ENCODE measurements around the gene ANTXR1.

The ANTXR1 gene

DNA sequence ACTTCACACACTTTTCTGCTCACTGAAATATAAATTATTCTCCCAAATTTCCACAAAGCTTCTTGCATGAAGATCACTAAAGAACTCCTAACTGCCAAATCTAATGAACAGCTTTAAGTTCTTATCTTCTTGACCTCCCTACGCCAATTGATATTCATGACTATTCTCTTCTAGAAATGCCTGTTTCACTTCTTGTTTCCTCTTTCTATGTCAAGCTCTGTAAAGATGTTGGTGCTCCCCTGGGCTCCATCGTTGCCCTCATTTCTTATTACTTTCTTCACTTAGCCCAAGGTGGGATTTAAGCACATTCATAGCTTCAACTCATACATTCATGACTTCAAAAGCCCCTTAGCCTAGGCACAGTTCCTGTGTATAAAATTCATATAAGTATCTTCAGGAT is 9.2 kb upstream of the ANTXR1 start:
- DNase-seq (ENCODE audit: low read depth in 3 of 3), result no peak

DNA sequence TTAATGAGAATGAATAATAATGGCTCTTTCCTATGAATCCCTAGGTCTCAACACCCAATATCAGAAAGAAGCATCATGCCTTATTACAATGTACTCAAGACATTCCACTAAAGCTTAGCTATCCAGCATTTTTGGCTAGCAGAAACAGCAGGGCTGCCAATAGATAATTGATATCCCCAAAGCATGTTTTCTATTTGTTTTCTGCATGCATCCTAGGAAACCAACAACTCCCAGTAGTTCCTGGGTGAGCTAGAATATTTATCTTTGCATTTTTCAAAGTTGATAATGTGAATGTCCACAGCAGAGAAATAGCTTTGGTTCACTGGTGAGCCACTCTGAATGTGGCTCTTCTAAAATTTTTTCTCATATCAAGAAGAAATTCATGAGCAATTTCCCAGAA is 5.8 kb upstream of the ANTXR1 start:
- no peak for DNase-seq (ENCODE audit: low read depth in 3 of 3)

DNA sequence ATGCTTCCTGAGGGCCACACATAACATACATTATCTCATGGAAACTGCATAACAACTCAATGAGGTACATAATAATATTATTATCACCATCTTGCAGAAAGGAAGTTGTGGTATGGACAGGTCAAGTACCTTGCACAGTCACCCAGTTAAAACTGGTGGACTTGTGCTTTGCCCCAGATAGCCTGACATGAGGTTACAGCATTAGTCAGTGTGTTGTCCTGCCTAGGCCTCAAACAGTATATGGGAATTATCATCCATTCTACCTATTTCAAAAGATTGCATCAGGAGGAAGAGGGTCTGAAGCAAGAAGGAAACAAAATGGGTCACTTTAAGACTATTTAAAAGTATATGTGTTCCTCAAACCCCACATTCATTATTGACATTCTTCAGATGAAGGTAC is 5.4 kb upstream of the ANTXR1 start:
- no peak for DNase-seq (ENCODE audit: low read depth in 3 of 3)

- DNase-seq (ENCODE audit: low read depth in 3 of 3), result no peak
Measured at GRCh38 chr2:69010437-69011194, 2.4 kb upstream of the ANTXR1 start.

GRCh38 chr2:69011611-69012157 is 1.3 kb upstream of the ANTXR1 start:
- no peak for DNase-seq (ENCODE audit: low read depth in 3 of 3)

GRCh38 chr2:69012310-69013141 is 453 bp upstream of the ANTXR1 start:
- DNase-seq (ENCODE audit: low read depth in 3 of 3), result no peak

- DNase-seq (ENCODE audit: low read depth in 3 of 3), result no peak
Measured at GRCh38 chr2:69013840-69014821, 1.2 kb downstream of the ANTXR1 start.

DNA sequence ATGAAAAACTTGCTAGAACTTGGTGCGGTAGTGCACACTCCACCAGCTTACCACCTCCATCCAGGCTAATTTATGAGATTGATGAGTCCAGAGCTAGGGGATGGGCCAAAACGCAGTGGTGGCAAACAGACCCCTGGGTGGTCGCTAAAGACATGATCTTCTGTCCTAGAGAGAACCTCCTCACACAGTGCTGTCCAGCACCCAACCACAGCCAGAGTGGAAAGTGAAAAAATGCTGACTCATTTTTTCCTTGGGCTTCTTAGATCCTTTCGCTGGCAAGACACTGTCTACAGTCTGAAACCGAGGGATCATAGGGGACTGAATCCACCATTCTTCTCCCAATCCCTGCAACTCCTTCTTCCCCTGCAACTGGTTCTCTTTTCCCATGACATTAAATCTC is 4.1 kb downstream of the ANTXR1 start:
- no peak for DNase-seq (ENCODE audit: low read depth in 3 of 3)

DNA sequence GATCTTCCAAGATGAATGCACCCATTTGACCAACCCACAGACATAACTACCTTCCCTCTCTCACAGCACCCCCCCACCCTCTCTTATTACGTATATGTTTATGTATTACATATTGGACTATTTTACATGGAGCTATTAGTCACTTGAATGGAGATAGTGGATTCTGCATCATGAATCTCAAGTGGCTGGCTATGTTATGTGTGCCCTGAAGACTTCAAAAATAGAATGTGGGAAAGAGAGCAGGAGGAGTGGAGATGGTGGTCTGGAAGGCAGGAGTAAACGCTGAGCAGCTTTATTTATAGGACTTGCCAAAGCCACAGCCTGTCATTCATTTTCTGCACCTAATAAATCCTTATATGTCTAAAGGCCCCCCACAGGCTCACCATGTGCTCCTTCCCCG is 4.9 kb downstream of the ANTXR1 start:
- no peak for DNase-seq (ENCODE audit: low read depth in 3 of 3)

- DNase-seq (ENCODE audit: low read depth in 3 of 3), result no peak
Measured at GRCh38 chr2:69018678-69019095, 5.7 kb downstream of the ANTXR1 start.

DNA sequence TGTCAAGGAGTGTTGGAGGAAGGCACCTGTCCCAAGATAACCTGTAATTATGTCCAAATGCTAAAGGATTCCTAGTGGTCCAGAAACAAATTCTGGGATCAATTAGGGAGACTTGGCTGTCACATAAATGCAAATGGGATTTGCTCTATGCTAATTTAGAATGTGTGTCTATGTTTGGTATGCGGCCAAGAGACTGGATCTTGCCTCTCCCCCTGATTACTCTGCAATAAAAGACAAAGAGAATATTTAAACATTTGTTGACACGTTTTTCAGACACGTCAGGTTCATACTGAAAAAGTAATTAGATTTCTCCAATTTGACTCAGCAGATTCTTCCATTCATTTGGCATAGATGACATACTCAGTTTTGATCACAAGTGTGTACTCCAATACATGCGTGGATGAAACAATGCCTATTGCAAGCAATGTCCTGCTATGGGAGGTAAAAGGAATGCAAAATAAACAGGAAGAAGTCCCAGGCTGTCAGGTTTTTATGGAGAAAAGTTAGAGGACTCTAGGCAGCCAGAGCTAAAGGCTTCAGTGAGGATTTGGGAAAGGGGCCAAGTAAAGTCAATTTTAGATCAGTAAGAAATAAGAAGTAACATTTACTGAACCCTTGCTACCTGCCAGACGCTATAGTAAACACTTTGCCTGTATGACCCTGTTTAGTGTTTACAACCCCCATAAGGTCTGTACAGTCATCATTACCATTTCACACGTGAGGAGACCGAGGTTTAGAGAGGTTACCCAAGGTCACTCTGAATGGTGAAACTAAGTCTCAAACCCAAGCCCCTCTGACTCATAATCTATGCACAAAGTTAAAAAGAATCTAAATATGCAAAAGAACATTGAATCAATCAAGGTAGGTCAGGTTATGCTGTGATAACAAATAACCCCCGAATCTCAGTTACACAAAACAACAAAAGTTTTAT is 7.8 kb downstream of the ANTXR1 start:
- DNase-seq (ENCODE audit: low read depth in 3 of 3), result no peak

- no peak for DNase-seq (ENCODE audit: low read depth in 3 of 3)
Measured at GRCh38 chr2:69021727-69022126, 8.7 kb downstream of the ANTXR1 start.

DNA sequence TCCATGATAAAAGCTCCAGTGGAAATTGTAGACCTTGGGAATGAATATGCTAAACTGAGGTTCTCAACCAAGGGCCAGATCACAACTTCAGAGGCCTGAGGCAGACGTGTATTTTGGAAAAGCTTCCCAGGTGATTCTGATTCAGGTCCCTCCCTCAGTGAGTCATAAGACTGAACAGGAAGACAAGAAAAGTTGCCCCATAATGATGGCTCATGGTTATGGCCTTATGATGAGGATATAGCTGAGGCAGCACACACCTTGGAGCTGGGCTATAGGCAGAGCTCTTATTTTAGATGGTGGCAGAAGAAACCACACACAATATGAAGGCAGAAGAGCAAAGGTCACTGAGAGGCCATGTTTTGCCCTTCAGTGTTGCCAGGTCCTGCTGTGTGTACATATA is 9.6 kb downstream of the ANTXR1 start:
- no peak for DNase-seq (ENCODE audit: low read depth in 3 of 3)

GRCh38 chr2:69023236-69023635 is 10.3 kb downstream of the ANTXR1 start:
- DNase-seq (ENCODE audit: low read depth in 3 of 3), result no peak

- no peak for DNase-seq (ENCODE audit: low read depth in 3 of 3)
Measured at GRCh38 chr2:69026026-69026425, 13.0 kb downstream of the ANTXR1 start.

- DNase-seq (ENCODE audit: low read depth in 3 of 3), result no peak
Measured at GRCh38 chr2:69026691-69027459, 13.9 kb downstream of the ANTXR1 start.

DNA sequence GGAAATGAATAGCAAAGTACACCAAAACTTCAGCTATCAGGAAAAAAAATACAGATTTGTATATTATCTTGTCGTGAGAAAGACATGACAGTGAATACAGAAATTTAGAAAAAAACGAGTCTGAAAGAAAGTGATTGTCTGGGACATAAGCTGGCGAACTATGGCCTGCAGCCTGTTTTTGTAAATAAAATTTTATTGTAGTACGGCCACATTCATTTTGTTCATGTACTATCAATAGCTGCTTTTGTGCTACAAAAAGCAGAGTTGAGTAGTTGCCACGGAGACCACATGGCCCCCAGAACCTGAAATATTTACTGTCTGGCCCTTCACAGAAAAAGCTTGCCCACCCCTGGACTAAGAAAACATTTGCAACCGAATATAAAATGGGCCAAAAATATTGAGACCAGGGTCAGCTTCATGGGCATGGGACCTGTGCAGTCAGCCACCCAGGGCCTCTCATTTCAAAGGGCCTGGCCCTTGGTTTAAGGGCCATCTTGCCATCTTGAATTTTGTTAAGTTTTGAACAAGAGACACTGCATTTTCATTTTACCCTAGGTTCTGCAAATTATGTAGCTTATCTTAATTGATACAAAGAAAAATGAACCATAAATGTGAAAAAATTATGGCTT is 17.9 kb downstream of the ANTXR1 start:
- no peak for DNase-seq (ENCODE audit: low read depth in 3 of 3)

DNA sequence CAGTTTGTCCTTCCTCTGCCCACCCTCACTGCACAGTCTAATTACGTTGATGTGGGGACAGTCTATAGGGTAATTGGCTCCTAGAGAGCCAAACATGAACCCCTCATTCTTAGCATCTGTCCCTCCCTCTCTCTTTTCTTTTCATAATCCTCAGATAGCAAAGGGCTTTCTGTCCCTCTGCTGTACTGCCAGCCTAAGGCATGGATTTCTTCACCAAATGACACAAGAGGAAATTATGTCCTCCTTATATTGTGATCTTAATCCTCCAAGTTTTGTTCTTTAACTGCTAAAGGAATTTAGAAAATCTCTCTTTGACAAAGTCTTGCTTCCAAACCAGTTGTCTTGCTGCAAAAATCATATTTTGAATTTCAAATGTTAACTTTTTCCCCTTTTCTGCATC is 18.5 kb downstream of the ANTXR1 start:
- DNase-seq (ENCODE audit: low read depth in 3 of 3), result no peak

DNA sequence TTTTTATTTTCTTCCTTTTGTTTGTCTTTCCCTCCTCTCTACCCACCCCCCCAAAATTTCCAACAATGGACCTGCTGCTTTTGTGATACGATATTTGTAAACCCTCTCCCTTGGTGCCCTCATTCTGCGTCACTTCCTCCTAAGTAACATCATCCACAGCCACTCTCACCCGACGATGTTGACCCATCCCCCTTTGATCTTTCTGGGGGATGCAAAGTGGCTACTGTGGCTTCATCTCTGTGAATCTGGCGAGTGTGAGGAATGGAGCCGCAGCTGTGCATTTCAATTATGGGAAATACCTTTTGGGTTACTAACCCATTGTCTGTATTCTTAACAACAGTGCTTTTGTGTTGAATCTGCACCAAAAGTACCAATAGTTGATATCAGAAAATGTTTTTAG is 19.4 kb downstream of the ANTXR1 start:
- DNase-seq (ENCODE audit: low read depth in 3 of 3), result no peak
